ENCODE data around the gene DLG2. TPM values are rescaled to one million over a fixed set of nuclear protein-coding genes. Genes with fewer than 3 reads are reported as not detected.

The DLG2 gene
- polyA plus RNA-seq, 4 donors: 6.8 to 14.7 (median 13.2) TPM

- DNase-seq (ENCODE audit: low read depth in 4 of 4, low spot score in 3 of 4): no peak
Observed at GRCh38 chr11:83815736-83816135, 1811.4 kb downstream of the DLG2 start.

DNA sequence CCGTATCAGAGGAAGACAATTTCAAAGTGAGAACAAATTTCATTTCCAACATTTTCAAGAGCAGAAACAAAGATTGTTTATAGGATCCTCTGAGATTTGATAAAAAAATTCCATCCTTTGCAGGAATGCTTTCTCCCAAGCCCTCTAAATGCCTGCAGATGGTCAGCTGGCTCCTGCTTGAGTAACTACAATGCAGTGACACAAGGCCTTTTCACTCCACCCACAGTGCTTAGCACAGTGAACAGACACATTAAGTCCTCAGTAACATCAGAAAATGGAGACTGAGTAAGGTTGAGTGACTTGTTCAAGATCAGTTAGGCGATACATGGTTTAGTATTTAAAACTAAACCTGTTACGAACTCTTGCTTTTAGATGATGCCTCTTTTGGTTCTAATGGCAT lies 1813.8 kb downstream of the DLG2 start:
- no peak for DNase-seq (ENCODE audit: low read depth in 4 of 4, low spot score in 3 of 4)

DNA sequence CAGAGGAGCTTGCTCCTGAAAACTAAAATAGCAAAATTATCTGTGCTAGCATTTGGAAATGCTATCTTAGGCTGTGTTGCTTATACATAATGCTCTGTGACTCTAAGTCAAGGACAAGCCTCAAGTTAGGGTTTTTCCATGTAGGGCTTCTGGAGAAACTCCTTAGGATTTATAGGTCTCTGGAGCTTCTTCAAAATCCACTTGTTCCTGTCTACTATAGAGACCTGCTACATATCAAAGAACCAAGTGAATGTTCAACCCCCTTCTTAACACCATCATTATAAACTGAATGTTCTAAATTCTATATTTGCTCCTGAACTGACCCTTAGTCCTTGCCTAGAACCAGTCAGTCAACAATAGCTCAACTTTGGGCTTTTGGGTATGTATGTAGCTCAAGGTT lies 1817.9 kb downstream of the DLG2 start:
- DNase-seq (ENCODE audit: low read depth in 4 of 4, low spot score in 3 of 4): no peak

- DNase-seq (ENCODE audit: low read depth in 4 of 4, low spot score in 3 of 4): no peak
Observed at GRCh38 chr11:83801799-83802198, 1825.3 kb downstream of the DLG2 start.

GRCh38 chr11:83793310-83793709 lies 1833.8 kb downstream of the DLG2 start:
- DNase-seq (ENCODE audit: low read depth in 4 of 4, low spot score in 3 of 4): no peak

DNA sequence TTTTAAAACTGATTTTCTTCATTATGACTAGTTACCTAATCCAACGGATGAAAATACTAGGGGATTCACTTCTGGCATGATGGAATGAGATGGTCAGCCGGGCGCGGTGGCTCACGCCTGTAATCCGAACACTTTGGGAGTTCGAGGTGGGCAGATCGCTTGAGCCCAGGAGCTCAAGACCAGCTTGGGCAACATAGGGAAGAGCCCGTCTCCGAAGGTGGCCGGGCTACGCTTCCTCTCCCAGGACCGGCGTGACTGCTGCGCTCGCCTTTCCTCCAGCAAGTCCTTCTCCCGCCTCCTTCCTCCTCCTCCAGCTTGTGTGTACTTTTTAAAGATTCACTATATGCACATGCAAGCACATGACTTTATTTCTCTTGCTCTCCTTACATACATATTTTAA lies 1835.6 kb downstream of the DLG2 start:
- DNase-seq (ENCODE audit: low read depth in 4 of 4, low spot score in 3 of 4): no peak

- no peak for DNase-seq (ENCODE audit: low read depth in 4 of 4, low spot score in 3 of 4)
Observed at GRCh38 chr11:83785942-83786341, 1841.2 kb downstream of the DLG2 start.

- DNase-seq (ENCODE audit: low read depth in 4 of 4, low spot score in 3 of 4): no peak
Observed at GRCh38 chr11:83784419-83784818, 1842.7 kb downstream of the DLG2 start.

DNA sequence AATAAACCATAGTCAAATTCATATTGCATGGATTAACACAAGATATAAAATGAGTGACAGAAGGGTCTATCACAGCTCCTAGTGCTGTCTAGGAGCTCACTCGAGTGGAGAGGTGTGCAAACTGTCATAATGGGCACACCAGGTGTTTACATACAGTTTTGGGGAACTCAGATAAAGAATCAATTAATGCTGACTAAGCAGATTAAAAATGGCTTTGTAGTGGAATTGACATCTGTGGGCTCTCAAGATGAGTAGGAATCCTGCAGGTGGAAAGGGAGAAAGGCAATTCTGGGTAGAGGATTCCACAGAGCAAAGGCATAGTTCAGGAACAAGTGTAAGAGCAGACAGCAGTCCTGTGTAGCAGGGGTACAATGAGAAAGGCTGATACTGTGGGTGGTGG lies 1844.8 kb downstream of the DLG2 start:
- no peak for DNase-seq (ENCODE audit: low read depth in 4 of 4, low spot score in 3 of 4)

GRCh38 chr11:83779876-83780275 lies 1847.3 kb downstream of the DLG2 start:
- no peak for DNase-seq (ENCODE audit: low read depth in 4 of 4, low spot score in 3 of 4)

DNA sequence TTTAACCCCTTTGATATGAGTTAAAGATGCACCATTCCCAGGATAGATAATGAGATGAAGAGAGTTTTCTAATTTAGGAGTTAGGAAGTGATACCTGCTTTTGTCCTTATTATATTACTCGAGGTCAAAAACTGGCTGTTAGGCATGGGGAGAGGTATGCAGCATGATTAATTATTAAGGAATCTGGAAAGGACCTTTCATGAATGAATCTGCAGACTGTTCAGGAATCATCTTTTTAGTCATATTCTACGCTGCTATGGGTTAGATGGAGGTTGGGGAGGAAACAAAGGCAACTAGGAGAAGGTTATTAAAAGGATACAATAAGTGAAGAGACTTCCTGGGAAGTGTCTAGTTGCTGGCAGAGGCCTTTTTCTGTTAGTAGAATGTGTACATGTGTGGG lies 1848.5 kb downstream of the DLG2 start:
- no peak for DNase-seq (ENCODE audit: low read depth in 4 of 4, low spot score in 3 of 4)

DNA sequence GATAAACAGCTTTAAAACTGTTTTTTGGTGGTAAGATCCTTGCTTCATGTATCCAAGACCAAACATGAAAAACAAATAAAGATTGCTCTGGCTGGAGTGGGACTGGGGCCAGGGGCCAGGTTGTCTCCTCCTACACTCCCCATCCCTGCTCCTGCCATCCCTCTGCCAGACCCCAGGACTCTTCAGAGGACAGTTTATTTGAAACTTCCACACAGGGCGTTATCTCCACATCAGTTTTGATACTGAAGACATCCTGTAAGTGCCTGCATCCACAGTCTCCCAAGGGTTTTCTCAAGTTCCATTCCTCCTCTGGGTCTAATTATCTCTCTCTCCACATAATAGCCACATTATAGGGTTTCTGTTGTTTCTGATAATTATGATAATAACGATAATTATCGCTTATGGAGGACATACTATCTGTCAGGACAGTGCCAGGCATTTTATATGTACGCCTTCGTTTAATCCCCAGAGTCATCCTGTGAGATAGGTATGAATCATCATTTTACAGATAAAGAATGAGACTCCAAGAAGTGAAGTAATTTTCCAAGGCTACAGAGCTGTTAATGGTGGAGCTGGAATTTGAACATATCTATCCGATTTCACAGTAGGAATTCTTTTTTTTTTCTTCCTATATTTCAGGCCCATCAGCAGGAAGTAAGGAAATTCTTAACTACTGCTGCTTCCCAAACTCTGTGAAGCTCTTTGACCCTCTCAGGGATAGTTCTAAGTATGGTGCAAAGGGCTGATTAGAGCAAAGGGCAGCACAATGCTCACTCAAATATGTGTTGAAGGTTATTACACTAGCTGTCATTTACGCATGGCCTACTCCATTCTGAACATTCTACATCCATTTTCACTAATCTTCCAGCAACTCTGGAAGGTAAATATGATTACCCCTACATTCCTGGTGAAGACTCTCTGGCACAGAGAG lies 1852.9 kb downstream of the DLG2 start:
- DNase-seq (ENCODE audit: low read depth in 4 of 4, low spot score in 3 of 4): no peak

- DNase-seq (ENCODE audit: low read depth in 4 of 4, low spot score in 3 of 4): no peak
Observed at GRCh38 chr11:83768489-83768888, 1858.7 kb downstream of the DLG2 start.

GRCh38 chr11:83766932-83767331 lies 1860.2 kb downstream of the DLG2 start:
- DNase-seq (ENCODE audit: low read depth in 4 of 4, low spot score in 3 of 4): no peak

DNA sequence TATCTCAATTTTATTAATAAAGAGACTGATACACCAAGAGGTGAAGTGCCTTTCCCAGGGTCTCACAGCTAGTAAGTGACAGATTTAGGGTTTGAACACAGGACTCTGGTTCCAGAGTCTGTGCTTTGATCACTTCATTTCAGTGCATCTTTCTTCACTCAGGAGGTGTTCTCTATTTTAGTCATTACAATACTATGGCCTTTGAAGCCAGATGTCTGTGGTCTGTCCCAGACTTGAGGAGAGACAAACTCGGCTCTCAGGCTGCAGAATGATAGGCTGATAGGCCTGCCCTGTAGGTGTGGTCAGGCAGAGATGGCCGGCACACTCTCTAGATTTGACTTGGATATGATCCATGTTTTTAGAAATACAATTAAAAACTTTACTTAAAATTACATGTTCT lies 1862.5 kb downstream of the DLG2 start:
- no peak for DNase-seq (ENCODE audit: low read depth in 4 of 4, low spot score in 3 of 4)

GRCh38 chr11:83760932-83761331 lies 1866.2 kb downstream of the DLG2 start:
- DNase-seq (ENCODE audit: low read depth in 4 of 4, low spot score in 3 of 4): no peak

GRCh38 chr11:83759148-83759547 lies 1868.0 kb downstream of the DLG2 start:
- DNase-seq (ENCODE audit: low read depth in 4 of 4, low spot score in 3 of 4): no peak

GRCh38 chr11:83751041-83751440 lies 1876.1 kb downstream of the DLG2 start:
- DNase-seq (ENCODE audit: low read depth in 4 of 4, low spot score in 3 of 4): no peak

- DNase-seq (ENCODE audit: low read depth in 4 of 4, low spot score in 3 of 4): no peak
Observed at GRCh38 chr11:83746921-83747585, 1880.1 kb downstream of the DLG2 start.

DNA sequence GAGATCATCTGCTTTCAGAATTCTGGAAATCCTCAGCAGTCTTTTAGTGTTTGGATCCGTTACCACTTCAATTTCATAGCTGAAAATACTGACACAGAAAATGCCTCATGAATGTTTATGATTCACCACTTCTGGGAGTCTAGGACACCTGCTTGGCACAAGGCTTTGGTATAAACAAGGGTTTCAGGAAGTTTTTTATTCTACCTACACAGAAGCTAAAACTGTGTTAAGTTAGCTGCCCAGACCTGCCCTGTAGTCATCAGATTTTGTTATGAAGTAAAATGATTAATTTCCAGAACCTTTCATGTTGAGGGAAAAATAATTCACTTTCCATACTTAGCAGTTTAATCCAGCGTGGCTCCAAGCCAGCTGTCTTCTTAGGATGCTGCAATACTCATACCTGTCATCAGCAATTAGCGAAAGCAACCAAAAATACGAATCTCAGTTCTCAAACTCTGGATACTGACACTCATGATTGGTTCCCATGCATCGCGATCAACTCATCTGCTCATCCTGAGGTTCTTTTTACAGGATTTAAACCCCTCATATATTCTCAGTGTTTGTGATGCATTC lies 1882.4 kb downstream of the DLG2 start:
- DNase-seq (ENCODE audit: low read depth in 4 of 4, low spot score in 3 of 4): no peak

DNA sequence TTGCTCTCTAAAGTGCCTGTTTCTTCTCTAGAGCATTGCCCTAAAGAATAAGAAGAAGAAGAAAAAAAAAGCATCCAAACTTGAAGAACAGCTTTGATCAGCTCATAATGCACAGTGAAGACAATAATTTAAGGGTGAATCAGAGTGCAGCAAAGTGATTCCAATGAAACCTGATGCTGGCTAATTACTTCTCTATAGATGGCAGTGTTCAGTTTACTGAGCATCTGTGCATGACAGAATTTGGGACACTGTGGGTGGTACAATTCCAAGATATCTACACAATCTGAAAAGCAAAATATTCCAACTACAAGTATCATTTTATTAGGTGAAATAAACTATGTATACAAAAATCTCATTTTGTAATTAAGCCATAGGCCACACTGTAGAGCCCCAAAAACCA lies 1890.5 kb downstream of the DLG2 start:
- no peak for DNase-seq (ENCODE audit: low read depth in 4 of 4, low spot score in 3 of 4)

- no peak for DNase-seq (ENCODE audit: low read depth in 4 of 4, low spot score in 3 of 4)
Observed at GRCh38 chr11:83734120-83734519, 1893.0 kb downstream of the DLG2 start.
